Prostate gland (tissue), 2 donors: ENCODE results near the gene TCERG1L. TPM values are rescaled to one million over a fixed set of nuclear protein-coding genes. Genes with fewer than 3 reads are reported as not detected.

ENCODE experiments used
- DNase-seq: peaks from one replicate; pipeline ENCODE4 v3.0.0-alpha.2; 2019; ENCODE audit warnings: low spot score
- H3K27ac ChIP-seq, 2 donors: fragments of 200-600 bp; sonication (generic); 2 replicates each; pipeline ENCODE4 v1.5.1; 2017 to 2019
- H3K27me3 ChIP-seq: fragments of 200-600 bp; sonication (generic); replicated peaks from 2 replicates; pipeline ENCODE4 v1.5.1; 2019; ENCODE audit not compliant: insufficient read depth
- H3K36me3 ChIP-seq, 2 donors: fragments of 200-600 bp; sonication (generic); 1 replicate in 1 of 2; 2 replicates in 1 of 2; pipeline versions ENCODE4 v1.5.1 to v1.8.1; 2017 to 2019
- H3K4me1 ChIP-seq: fragments of 200-600 bp; sonication (generic); replicated peaks from 2 replicates; pipeline ENCODE4 v1.5.1; 2019
- H3K4me3 ChIP-seq, 2 donors: fragments of 200-600 bp; sonication (generic); 2 replicates each; pipeline ENCODE4 v1.5.1; 2017 to 2019
- H3K9me3 ChIP-seq: fragments of 200-600 bp; sonication (generic); 2 replicates; pipeline ENCODE4 v1.5.1; 2017
- POLR2A ChIP-seq: fragments of 450-650 bp; IDR thresholded peaks from one replicate; pipeline ENCODE4 v1.6.1; 2016; ENCODE audit warnings: antibody characterized with exemption, mild to moderate bottlenecking
- POLR2AphosphoS5 ChIP-seq: sonication (generic); formaldehyde crosslinking; IDR thresholded peaks from one replicate; pipeline ENCODE4 v1.6.1; 2017; ENCODE audit warnings: antibody characterized with exemption
- WGBS: methylation state at CpG from one replicate; pipeline ENCODE4 v1.1.5; 2018; 5-methylcytosine and 5-hydroxymethylcytosine counted together
- intact Hi-C: fragments of 100-400 bp; cut with DNase I; formaldehyde crosslinking; loops from one replicate; pipeline ENCODE4 v1.14.2; 2022
- total RNA-seq, 2 donors: library from RNA; depleted of rRNA; stranded (reverse); fragments of >200 nt; gene quantifications; one replicate each; pipeline ENCODE4 v1.1.0, GENCODE V29; 2016
- TF ChIP-seq, protein P1 (sequence below), 4 experiments: fragments of 200-600 bp in 2 of 4; fragments of 450-650 bp in 2 of 4; sonication (generic) in 2 of 4; IDR thresholded peaks; 1 replicate in 3 of 4; 2 replicates in 1 of 4; pipeline ENCODE4 v1.5.1; 2016 to 2019; ENCODE audit warnings: antibody characterized with exemption in 4 of 4, mild to moderate bottlenecking in 2 of 4, moderate library complexity in 2 of 4

TCERG1L gene
- total RNA-seq, 2 donors from 2014 or later: 0.23 to 4.0 TPM

DNA sequence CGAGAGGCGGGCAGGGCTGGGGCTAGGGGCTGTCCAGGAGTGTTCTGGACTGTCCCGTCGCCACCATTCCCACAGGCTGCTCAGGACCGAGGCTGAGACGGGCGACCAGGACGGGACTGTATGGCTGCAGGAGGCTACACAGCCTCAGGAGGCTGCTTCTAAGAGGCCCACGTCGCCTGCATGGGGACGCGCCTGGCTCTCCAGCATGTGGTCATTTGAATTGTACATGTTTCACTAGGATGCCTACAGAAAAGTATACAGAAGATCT lies 216.3 kb downstream of the TCERG1L start:
- Histone ChIP-seq H3K27me3 (no peaks in the 10 kb centered on the region), H3K4me1 (no peaks in the 10 kb centered on the region), H3K4me3 (no peak overlapping the region), H3K9me3 (no peaks in the 10 kb centered on the region), H3K36me3 (no peaks in the 10 kb centered on the region), H3K27ac (peak overlapping the region in 1 of 2 donors; percentile 30)
- TF ChIP-seq POLR2AphosphoS5 (no peak), POLR2A (no peak)
- TF ChIP-seq, protein P1, sequence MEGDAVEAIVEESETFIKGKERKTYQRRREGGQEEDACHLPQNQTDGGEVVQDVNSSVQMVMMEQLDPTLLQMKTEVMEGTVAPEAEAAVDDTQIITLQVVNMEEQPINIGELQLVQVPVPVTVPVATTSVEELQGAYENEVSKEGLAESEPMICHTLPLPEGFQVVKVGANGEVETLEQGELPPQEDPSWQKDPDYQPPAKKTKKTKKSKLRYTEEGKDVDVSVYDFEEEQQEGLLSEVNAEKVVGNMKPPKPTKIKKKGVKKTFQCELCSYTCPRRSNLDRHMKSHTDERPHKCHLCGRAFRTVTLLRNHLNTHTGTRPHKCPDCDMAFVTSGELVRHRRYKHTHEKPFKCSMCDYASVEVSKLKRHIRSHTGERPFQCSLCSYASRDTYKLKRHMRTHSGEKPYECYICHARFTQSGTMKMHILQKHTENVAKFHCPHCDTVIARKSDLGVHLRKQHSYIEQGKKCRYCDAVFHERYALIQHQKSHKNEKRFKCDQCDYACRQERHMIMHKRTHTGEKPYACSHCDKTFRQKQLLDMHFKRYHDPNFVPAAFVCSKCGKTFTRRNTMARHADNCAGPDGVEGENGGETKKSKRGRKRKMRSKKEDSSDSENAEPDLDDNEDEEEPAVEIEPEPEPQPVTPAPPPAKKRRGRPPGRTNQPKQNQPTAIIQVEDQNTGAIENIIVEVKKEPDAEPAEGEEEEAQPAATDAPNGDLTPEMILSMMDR (IDR thresholded peaks at IDR 0.05): no peak
- intact Hi-C loops: no loop called here
- DNase-seq: no peak
- 78% methylated on average over 12 of the region's 12 CpGs for WGBS

DNA sequence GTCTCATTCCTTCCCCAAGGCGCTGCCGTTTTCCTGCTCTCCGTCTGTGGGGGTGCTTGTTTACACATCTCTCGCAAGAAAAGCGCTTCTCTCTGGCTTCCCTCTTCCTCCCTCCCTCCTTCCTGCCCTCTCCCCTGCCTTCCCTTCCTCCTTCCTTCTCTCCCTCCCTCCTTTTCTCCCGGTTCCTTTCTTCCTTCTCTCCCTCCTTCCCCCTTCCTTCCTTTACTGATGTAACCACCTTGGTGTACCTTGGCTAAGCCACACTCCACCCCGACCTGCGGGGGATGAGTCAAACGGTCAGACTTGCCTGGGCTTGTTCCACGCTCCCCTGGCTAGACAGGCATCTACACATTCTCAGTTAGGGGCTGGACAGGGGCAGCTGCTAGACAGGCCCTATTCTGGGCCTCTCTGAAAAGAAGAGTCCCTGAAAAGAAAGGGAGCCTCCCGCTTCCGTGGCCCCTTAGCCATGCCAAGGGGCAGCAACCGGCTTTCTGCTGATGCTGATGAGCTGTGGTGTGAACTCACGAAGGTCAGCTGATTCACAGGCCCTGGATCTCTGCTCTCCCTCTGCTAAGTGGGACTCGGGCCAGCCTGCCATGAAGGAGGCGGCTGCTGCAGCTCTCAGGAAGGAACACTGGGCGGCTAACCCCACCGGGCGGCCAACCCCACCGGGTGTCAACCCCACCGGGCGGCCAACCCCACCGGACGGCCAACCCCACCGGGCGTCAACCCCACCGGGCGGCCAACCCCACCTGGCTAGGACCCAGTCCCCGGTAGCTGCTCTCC lies 216.8 kb downstream of the TCERG1L start:
- intact Hi-C loops: no loop called here
- H3K4me3 ChIP-seq: no peak overlapping the region
- peak overlapping the region in 1 of 2 donors; percentile 30 for H3K27ac ChIP-seq
- whole genome bisulfite sequencing: 20% methylated on average over 28 of the region's 29 CpGs
- H3K36me3 ChIP-seq: no peaks in the 10 kb centered on the region
- H3K4me1 ChIP-seq: no peaks in the 10 kb centered on the region
- peak; percentile 69 for DNase-seq
- TF ChIP-seq POLR2A (no peak), POLR2AphosphoS5 (peak; percentile 49)
- H3K27me3 ChIP-seq: no peaks in the 10 kb centered on the region
- no peaks in the 10 kb centered on the region for H3K9me3 ChIP-seq

DNA sequence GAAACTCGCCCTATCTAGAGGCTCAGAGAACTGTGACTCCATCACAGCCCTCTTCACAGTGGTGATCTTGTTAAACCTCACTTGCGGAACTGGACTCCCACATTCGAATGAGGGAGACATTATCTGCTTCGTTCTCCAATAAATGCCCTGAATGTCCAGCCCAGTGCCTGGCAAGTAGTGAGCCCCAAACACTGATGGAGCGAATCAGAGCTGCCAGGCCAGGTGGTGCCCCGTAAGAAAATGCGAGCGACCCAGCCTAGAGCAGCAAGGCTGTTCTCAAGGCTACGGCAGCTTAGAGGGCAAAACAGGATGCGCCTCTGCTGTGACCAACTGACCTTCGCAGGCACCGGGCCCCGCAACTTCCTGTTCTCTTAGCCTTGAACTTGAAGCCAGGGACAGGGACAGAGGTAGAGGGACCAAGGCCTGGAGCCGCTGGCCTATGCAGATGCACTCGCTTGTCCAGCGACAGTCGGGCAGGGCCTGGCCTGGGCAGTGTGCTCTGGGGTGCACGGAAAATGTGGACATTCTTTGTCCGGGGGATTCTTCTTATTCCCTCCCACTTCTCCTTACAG lies 217.6 kb downstream of the TCERG1L start:
- no peaks in the 10 kb centered on the region for H3K27me3 ChIP-seq

DNA sequence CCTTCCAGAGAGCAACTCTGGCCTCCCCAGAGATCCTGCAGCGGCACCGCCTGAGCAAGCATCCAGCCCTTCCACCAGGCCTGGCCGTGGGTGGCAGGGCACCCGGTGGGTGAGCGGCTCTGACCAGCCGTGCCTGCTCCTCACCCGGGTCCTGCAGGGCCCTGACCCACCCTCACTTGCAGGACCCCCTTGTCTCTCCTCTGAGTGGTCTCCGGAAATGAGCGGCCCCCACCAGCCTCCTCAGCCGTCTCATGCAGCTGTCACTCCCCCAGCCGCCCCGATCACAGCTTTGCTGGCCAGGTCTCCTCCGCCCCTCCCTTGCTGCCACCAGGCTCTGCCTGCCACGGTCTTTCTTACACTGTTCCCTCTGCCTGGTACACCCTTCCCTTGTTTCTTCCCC lies 218.2 kb downstream of the TCERG1L start:
- WGBS: 97% methylated on average over 14 of the region's 14 CpGs
- Histone ChIP-seq H3K27ac (no peak overlapping the region), H3K9me3 (no peaks in the 10 kb centered on the region), H3K4me3 (no peak overlapping the region), H3K4me1 (no peaks in the 10 kb centered on the region), H3K27me3 (no peaks in the 10 kb centered on the region), H3K36me3 (no peaks in the 10 kb centered on the region)
- no peak for DNase-seq
- intact Hi-C loops: no loop called here
- TF ChIP-seq POLR2AphosphoS5 (no peak), POLR2A (no peak)
- TF ChIP-seq, protein P1 (IDR thresholded peaks at IDR 0.05): no peak

More for the DNA sequence above, 217.6 kb downstream of the TCERG1L start:
- Histone ChIP-seq H3K27ac (no peak overlapping the region), H3K9me3 (no peaks in the 10 kb centered on the region), H3K4me3 (no peak overlapping the region), H3K36me3 (no peaks in the 10 kb centered on the region), H3K4me1 (no peaks in the 10 kb centered on the region)
- intact Hi-C loops: no loop called here
- TF ChIP-seq, protein P1 (IDR thresholded peaks at IDR 0.05): no peak
- no peak for TF ChIP-seq POLR2A
- TF ChIP-seq POLR2AphosphoS5: no peak
- no peak for DNase-seq
- 90% methylated on average over 19 of the region's 19 CpGs for WGBS

DNA sequence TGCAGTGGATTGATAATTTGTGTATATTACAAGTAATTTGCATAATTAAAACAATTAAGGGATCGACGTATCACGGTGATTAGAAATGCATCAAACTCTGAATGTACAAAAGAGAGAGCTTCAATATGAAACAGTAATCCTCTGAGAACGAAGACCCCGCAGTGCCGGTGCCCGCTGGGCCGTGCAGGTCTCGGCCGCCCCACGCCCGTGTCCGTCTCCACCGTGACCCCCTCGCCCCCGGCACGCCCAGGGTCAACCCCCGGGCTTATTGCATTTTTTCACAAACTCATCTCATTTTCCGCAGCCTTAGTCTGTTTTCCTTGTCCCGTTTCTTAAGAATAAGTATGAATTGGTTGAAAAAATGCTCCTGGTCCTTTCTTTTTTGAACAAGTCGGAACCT lies 218.6 kb downstream of the TCERG1L start:
- Histone ChIP-seq H3K27me3 (no peaks in the 10 kb centered on the region), H3K27ac (no peak overlapping the region), H3K36me3 (no peaks in the 10 kb centered on the region), H3K9me3 (no peaks in the 10 kb centered on the region), H3K4me1 (no peaks in the 10 kb centered on the region), H3K4me3 (no peak overlapping the region)
- TF ChIP-seq, protein P1 (IDR thresholded peaks at IDR 0.05): no peak
- TF ChIP-seq POLR2AphosphoS5 (no peak), POLR2A (no peak)
- intact Hi-C loops: no loop called here
- 94% methylated on average over 21 of the region's 21 CpGs for WGBS
- no peak for DNase-seq
